Loucy (cell line): ENCODE data around the gene PWP2.
"Not testable (repeated sequence)": the region's sequence is repeated elsewhere in the genome, so short reads cannot be mapped to it uniquely, and the experiment has no call there.

Source experiments
- CTCF ChIP-seq: fragments of 200-600 bp; sonication (generic); conservative IDR thresholded peaks from 2 replicates; pipeline ENCODE4 v1.5.1; 2014; ENCODE audit warnings: mild to moderate bottlenecking, antibody characterized with exemption, low read length
- EZH2phosphoT487 ChIP-seq: fragments of 200-600 bp; IDR thresholded peaks from 2 replicates; pipeline ENCODE4 v1.6.1; 2018; ENCODE audit warnings: antibody characterized with exemption, mild to moderate bottlenecking, moderate library complexity, borderline replicate concordance

GRCh38 chr21:44133715-44134057, 26.5 kb downstream of the PWP2 start:
- TF ChIP-seq CTCF, EZH2phosphoT487: not testable (repeated sequence)
